ENCODE results near the gene CDK5.
"Not testable (repeated sequence)": the region's sequence is repeated elsewhere in the genome, so short reads cannot be mapped to it uniquely, and the experiment has no call there.

The CDK5 gene

DNA sequence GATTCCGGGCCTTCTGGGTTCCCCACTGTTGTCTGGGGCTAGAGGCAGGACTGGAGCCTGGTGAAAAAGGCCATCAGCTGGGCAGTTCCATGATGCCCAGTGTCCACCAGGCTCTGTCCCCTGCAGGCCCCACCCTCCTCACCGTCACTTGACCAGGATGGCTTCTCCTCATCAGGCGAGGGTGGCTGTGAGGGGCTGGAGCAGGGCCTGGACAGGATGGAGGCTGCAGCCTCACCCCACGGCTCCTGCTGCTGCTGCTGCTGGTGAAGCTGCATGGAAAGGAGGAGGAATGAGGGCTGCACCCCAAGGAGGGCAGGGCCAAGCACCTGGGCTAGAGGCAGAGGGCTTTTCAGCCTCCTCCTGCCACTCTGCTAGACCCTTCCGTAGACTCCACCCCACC, 41.7 kb downstream of the CDK5 start:
- Histone ChIP-seq H3K27ac (no peak overlapping the region), H3K4me3 (no peak overlapping the region)
- TF ChIP-seq, protein P1, sequence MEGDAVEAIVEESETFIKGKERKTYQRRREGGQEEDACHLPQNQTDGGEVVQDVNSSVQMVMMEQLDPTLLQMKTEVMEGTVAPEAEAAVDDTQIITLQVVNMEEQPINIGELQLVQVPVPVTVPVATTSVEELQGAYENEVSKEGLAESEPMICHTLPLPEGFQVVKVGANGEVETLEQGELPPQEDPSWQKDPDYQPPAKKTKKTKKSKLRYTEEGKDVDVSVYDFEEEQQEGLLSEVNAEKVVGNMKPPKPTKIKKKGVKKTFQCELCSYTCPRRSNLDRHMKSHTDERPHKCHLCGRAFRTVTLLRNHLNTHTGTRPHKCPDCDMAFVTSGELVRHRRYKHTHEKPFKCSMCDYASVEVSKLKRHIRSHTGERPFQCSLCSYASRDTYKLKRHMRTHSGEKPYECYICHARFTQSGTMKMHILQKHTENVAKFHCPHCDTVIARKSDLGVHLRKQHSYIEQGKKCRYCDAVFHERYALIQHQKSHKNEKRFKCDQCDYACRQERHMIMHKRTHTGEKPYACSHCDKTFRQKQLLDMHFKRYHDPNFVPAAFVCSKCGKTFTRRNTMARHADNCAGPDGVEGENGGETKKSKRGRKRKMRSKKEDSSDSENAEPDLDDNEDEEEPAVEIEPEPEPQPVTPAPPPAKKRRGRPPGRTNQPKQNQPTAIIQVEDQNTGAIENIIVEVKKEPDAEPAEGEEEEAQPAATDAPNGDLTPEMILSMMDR (IDR thresholded peaks at IDR 0.05), result no peak
- DNase-seq (ENCODE audit: low spot score), result no peak

DNA sequence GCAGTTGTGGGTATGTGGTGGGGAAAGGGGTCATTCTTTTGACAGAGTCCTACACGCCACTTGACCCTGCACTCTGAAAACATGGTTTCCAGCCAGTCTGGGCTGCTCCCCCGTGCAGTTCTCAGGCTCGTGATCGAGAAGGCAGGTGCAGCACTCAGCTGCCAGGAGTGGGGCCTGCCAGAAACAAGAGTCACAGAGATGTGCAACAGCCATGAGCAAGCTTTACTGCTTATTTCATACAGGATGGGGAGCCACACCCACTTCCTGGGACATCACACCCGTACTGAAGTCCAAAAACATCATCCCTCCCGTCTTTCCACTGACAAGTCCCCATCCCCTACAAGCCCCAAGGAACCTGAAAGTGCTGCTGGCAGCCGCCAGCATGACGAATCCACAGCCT, 42.7 kb downstream of the CDK5 start:
- DNase-seq (ENCODE audit: low spot score), result no peak
- TF ChIP-seq, protein P1 (IDR thresholded peaks at IDR 0.05), result no peak
- Histone ChIP-seq H3K27ac (no peak overlapping the region), H3K4me3 (no peak overlapping the region)

DNA sequence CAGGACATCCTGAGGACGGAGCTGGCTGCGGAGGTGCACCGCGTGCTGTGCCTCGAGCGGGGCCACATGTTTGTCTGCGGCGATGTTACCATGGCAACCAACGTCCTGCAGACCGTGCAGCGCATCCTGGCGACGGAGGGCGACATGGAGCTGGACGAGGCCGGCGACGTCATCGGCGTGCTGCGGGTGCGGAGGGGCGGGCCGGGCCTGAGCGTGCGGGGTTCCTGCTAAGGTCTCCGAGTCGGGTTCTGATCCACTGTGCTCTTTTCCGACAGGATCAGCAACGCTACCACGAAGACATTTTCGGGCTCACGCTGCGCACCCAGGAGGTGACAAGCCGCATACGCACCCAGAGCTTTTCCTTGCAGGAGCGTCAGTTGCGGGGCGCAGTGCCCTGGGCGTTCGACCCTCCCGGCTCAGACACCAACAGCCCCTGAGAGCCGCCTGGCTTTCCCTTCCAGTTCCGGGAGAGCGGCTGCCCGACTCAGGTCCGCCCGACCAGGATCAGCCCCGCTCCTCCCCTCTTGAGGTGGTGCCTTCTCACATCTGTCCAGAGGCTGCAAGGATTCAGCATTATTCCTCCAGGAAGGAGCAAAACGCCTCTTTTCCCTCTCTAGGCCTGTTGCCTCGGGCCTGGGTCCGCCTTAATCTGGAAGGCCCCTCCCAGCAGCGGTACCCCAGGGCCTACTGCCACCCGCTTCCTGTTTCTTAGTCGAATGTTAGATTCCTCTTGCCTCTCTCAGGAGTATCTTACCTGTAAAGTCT, 43.8 kb downstream of the CDK5 start:
- no peak for DNase-seq (ENCODE audit: low spot score)
- TF ChIP-seq, protein P1 (IDR thresholded peaks at IDR 0.05), result no peak
- peak overlapping the region; percentile 64 for H3K4me3 ChIP-seq
- H3K27ac ChIP-seq, result no peak overlapping the region

DNA sequence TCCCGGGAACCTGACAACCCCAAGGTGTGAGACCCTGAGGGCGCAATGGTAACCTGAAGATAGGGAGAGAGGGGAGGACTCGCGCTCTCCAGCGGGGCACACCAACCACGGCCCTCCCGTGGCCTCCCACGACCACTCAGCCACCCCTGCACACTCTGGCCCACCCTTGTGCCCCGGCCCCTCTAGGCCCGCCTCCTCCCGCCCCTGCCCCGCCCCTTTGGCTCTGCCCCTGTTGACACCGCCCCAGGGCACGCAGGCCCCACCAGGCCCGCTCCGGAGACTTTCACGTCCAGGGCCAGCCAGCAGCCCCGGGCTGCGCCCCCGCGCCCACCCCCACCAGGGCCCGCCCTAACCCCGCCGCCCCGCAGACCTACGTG, 44.4 kb downstream of the CDK5 start:
- Histone ChIP-seq H3K4me3 (peak overlapping the region; percentile 64), H3K27ac (no peak overlapping the region)
- DNase-seq (ENCODE audit: low spot score), result no peak
- TF ChIP-seq, protein P1 (IDR thresholded peaks at IDR 0.05), result no peak

DNA sequence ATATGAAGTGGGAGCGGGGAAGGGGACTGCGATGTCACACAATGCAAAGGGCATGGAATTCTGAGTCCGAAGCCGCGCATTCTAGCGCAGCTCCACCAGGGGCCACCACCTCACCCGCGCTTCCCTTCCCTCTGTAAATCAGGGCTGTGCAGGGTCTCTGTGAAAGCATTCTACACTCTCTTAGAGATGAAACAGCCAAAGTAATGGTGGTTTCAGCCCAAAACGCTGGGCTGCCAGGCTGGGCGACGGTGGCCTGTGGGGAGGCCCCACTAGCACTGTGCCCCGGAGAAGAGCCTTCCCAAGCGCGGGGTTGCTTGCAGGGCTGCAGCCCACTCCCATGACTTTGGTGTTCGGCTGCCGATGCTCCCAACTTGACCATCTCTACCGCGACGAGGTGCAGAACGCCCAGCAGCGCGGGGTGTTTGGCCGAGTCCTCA, 44.8 kb downstream of the CDK5 start:
- DNase-seq (ENCODE audit: low spot score), result no peak
- peak overlapping the region; percentile 64 for H3K4me3 ChIP-seq
- TF ChIP-seq, protein P1 (IDR thresholded peaks at IDR 0.05), result peak; percentile 27
- H3K27ac ChIP-seq, result no peak overlapping the region

DNA sequence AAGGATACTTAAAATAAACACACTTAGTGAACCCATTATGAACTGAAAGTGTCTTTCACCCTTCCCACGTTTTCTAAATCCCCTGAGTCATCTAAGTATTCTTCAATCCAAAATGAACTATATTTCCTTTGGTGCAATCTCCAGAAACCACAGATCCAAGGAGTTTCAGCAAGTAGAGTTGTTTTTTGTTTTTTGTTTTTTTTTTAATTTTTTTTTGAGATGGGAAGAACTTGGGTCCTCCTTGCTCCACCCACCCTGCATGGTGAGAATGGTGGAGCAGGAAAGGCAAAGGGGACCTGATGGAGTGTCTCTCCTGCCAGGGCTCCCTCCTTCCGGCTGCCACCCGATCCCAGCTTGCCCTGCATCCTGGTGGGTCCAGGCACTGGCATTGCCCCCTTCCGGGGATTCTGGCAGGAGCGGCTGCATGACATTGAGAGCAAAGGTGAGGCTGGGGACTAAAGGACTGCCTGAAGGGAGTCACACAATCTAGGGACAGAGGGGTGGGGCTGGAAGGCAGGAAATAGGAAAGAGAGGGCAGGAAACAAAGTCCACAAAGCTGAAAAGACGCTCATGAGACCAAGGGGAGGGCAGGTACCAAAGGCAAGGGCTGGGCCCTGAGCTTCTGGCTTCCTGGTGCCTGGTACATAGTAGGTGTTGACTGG, 45.5 kb downstream of the CDK5 start:
- no peak for DNase-seq (ENCODE audit: low spot score)
- TF ChIP-seq, protein P1 (IDR thresholded peaks at IDR 0.05), result no peak
- H3K27ac ChIP-seq, result no peak overlapping the region

DNA sequence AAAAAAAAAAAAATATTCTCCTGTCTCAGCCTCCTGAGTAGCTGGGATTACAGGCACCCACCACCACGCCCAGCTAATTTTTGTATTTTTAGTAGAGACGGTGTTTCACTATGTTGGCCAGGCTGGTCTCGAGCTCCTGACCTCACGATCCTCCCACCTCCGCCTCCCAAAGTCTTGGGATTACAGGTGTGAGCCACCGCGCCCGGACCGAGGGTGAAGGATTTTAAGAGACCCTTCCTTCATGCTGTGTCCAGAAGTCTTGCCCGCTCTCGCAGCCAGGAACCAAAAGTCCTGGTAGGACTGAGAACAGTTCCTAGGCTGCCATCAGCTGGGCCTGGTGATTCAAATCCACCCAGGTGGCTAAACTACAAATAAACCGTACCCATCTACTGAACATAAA, 46.1 kb downstream of the CDK5 start:
- not testable (repeated sequence) for DNase-seq (ENCODE audit: low spot score); H3K4me3 ChIP-seq; H3K27ac ChIP-seq

More for the DNA sequence above, 45.5 kb downstream of the CDK5 start:
- no peak overlapping the region for H3K4me3 ChIP-seq

Data from coronary artery (tissue), 2 donors.